ENCODE results near the gene RPS6KB2. TPM values are rescaled to one million over a fixed set of nuclear protein-coding genes. Genes with fewer than 3 reads are reported as not detected.

RPS6KB2 gene
- total RNA-seq, 2 experiments from 2014 or later: 57.5 to 68.1 TPM

- Mint-ChIP-seq H3K4me1 (peaks cover 64% of the 10 kb centered on the region), H3K4me3 (peak overlapping the region; percentile 98), H3K27ac (peak overlapping the region; percentile 89), H3K27me3 (no peaks in the 10 kb centered on the region), H3K36me3 (ENCODE audit: low read depth) (peaks cover 65% of the 10 kb centered on the region), H3K9me3 (no peaks in the 10 kb centered on the region)
- ChIA-PET POLR2A (interaction anchor here (0.7 to 2.9 kb wide), 6 partner anchors 28 to 50 kb away, joined by 3 to 18 read pairs (median 3); partner anchors contain the start of genes AIP and PPP1CA), CTCF (interaction anchor here (0.9 to 4.2 kb wide), 11 partner anchors 12 to 137 kb away, joined by 3 to 29 read pairs (median 5); partner anchors contain the start of gene PPP1CA)
- peak; percentile 77 for DNase-seq
These were observed 8.3 kb downstream of the RPS6KB2 start for GRCh38 chr11:67436459-67437081.

- POLR2A ChIA-PET: interaction anchor here (0.6 to 2.9 kb wide), 8 partner anchors 17 to 49 kb away, joined by 3 to 18 read pairs (median 5); partner anchors contain the start of genes AIP, PPP1CA and TBC1D10C
- peak; percentile 83 for DNase-seq
- Mint-ChIP-seq H3K4me3 (peak within 1 kb of the TSS; percentile 98), H3K4me1 (peaks cover 63% of the 10 kb centered on the region), H3K9me3 (no peaks in the 10 kb centered on the region), H3K27me3 (no peaks in the 10 kb centered on the region), H3K36me3 (ENCODE audit: low read depth) (peaks cover 59% of the 10 kb centered on the region), H3K27ac (peak within 1 kb of the TSS; percentile 94)
- CTCF ChIA-PET: interaction anchor here (0.6 to 4.2 kb wide), 15 partner anchors 9 to 384 kb away, joined by 3 to 29 read pairs (median 5); partner anchors contain the start of genes CABP4, PPP1CA and RPS6KB2
These were observed 9.0 kb downstream of the RPS6KB2 start, which contains the start of gene PTPRCAP for GRCh38 chr11:67437082-67437808. Gene PTPRCAP (minus strand): TSS chr11:67437682. CDS start chr11:67437619, 63 bp downstream.

GRCh38 chr11:67437809-67438157 lies 9.5 kb downstream of the RPS6KB2 start:
- Mint-ChIP-seq H3K27ac (peak overlapping the region; percentile 94), H3K4me1 (peaks cover 63% of the 10 kb centered on the region), H3K4me3 (peak overlapping the region; percentile 98), H3K9me3 (no peaks in the 10 kb centered on the region), H3K27me3 (no peaks in the 10 kb centered on the region), H3K36me3 (ENCODE audit: low read depth) (peaks cover 57% of the 10 kb centered on the region)
- CTCF ChIA-PET: interaction anchor here (0.6 to 4.2 kb wide), 15 partner anchors 10 to 385 kb away, joined by 3 to 29 read pairs (median 5); partner anchors contain the start of genes CABP4, PPP1CA and RPS6KB2
- no peak for DNase-seq
- POLR2A ChIA-PET: interaction anchor here (0.6 to 2.9 kb wide), 6 partner anchors 18 to 45 kb away, joined by 3 to 18 read pairs (median 7); partner anchors contain the start of genes AIP, PPP1CA and TBC1D10C

- DNase-seq: peak; percentile 85
- ChIA-PET CTCF (interaction anchor here (1.1 to 4.2 kb wide), 15 partner anchors 10 to 67 kb away, joined by 3 to 29 read pairs (median 5); partner anchors contain the start of genes CABP4, PITPNM1, PPP1CA and RPS6KB2), POLR2A (interaction anchor here (0.6 to 2.9 kb wide), 7 partner anchors 18 to 46 kb away, joined by 3 to 18 read pairs (median 7); partner anchors contain the start of genes AIP, PPP1CA, RAD9A and TBC1D10C)
- peaks cover 51% of the 10 kb centered on the region for H3K36me3 Mint-ChIP-seq (ENCODE audit: low read depth)
- H3K4me1 Mint-ChIP-seq: peaks cover 62% of the 10 kb centered on the region
- peak overlapping the region; percentile 94 for H3K27ac Mint-ChIP-seq
- no peaks in the 10 kb centered on the region for H3K9me3 Mint-ChIP-seq
- no peaks in the 10 kb centered on the region for H3K27me3 Mint-ChIP-seq
- peak overlapping the region; percentile 98 for H3K4me3 Mint-ChIP-seq
These were observed 10.0 kb downstream of the RPS6KB2 start for GRCh38 chr11:67438158-67438902.

- Mint-ChIP-seq H3K27me3 (no peaks in the 10 kb centered on the region), H3K4me1 (peaks cover 61% of the 10 kb centered on the region), H3K36me3 (ENCODE audit: low read depth) (peaks cover 43% of the 10 kb centered on the region), H3K9me3 (no peaks in the 10 kb centered on the region), H3K27ac (peak overlapping the region; percentile 94), H3K4me3 (peak overlapping the region; percentile 98)
- DNase-seq: peak; percentile 48
- ChIA-PET CTCF (interaction anchor here (0.7 to 4.2 kb wide), 13 partner anchors 10 to 93 kb away, joined by 3 to 29 read pairs (median 5); partner anchors contain the start of genes PITPNM1, PPP1CA and RPS6KB2), POLR2A (interaction anchor here (0.6 to 1.3 kb wide), 3 partner anchors 31 to 152 kb away, joined by 3 to 4 read pairs (median 3); partner anchors contain the start of gene RAD9A)
These were observed 11.3 kb downstream of the RPS6KB2 start for GRCh38 chr11:67439321-67440228.

- Mint-ChIP-seq H3K4me3 (peak overlapping the region; percentile 98), H3K36me3 (ENCODE audit: low read depth) (peaks cover 39% of the 10 kb centered on the region), H3K27ac (peak overlapping the region; percentile 94), H3K27me3 (no peaks in the 10 kb centered on the region), H3K9me3 (no peaks in the 10 kb centered on the region), H3K4me1 (peaks cover 65% of the 10 kb centered on the region)
- ChIA-PET POLR2A (no interaction called here), CTCF (interaction anchor here (0.9 to 4.2 kb wide), 4 partner anchors 18 to 48 kb away, joined by 3 to 29 read pairs (median 3); partner anchors contain the start of gene PPP1CA)
- peak; percentile 53 for DNase-seq
These were observed 12.2 kb downstream of the RPS6KB2 start for GRCh38 chr11:67440229-67441097.

GRCh38 chr11:67441098-67441563 lies 12.8 kb downstream of the RPS6KB2 start:
- Mint-ChIP-seq H3K36me3 (ENCODE audit: low read depth) (peaks cover 34% of the 10 kb centered on the region), H3K4me3 (peak overlapping the region; percentile 98), H3K9me3 (no peaks in the 10 kb centered on the region), H3K27ac (peak overlapping the region; percentile 94), H3K4me1 (peaks cover 69% of the 10 kb centered on the region), H3K27me3 (no peaks in the 10 kb centered on the region)
- ChIA-PET POLR2A (no interaction called here), CTCF (interaction anchor here (0.9 to 1.0 kb wide), 3 partner anchors 17 to 47 kb away, joined by 3 read pairs; no protein-coding TSS in a partner anchor)
- DNase-seq: no peak

- ChIA-PET POLR2A (no interaction called here), CTCF (interaction anchor here (0.9 to 1.0 kb wide), 2 partner anchors 16 to 35 kb away, joined by 3 read pairs; no protein-coding TSS in a partner anchor)
- H3K36me3 Mint-ChIP-seq (ENCODE audit: low read depth): peaks cover 28% of the 10 kb centered on the region
- H3K27ac Mint-ChIP-seq: peak overlapping the region; percentile 94
- H3K27me3 Mint-ChIP-seq: no peaks in the 10 kb centered on the region
- DNase-seq: no peak
- peaks cover 72% of the 10 kb centered on the region for H3K4me1 Mint-ChIP-seq
- H3K9me3 Mint-ChIP-seq: no peaks in the 10 kb centered on the region
- peak overlapping the region; percentile 1 for H3K4me3 Mint-ChIP-seq
These were observed 13.5 kb downstream of the RPS6KB2 start for GRCh38 chr11:67441731-67442351.

GRCh38 chr11:67442504-67443404 lies 14.5 kb downstream of the RPS6KB2 start:
- Mint-ChIP-seq H3K4me3 (peak overlapping the region; percentile 62), H3K9me3 (no peaks in the 10 kb centered on the region), H3K27ac (peak overlapping the region; percentile 80), H3K36me3 (ENCODE audit: low read depth) (peaks cover 22% of the 10 kb centered on the region), H3K27me3 (no peaks in the 10 kb centered on the region), H3K4me1 (peaks cover 80% of the 10 kb centered on the region)
- ChIA-PET POLR2A (no interaction called here), CTCF (interaction anchor here (1.2 kb wide), 1 partner anchor 13 kb away, joined by 10 read pairs; no protein-coding TSS in a partner anchor)
- DNase-seq: no peak
